IPS-15b (cell line): ENCODE data around the gene FAM53A.
"Not testable (repeated sequence)": the region's sequence is repeated elsewhere in the genome, so short reads cannot be mapped to it uniquely, and the experiment has no call there.

Experiments
- H3K27me3 ChIP-seq: one replicate; pipeline ENCODE4 v1.6.1; 2013; ENCODE audit warnings: low read length; ENCODE audit not compliant: control insufficient read depth, insufficient read depth
- H3K36me3 ChIP-seq: one replicate; pipeline ENCODE4 v1.6.1; 2013; ENCODE audit warnings: low read length; ENCODE audit not compliant: control insufficient read depth, insufficient read depth
- H3K4me1 ChIP-seq: one replicate; pipeline ENCODE4 v1.6.1; 2013; ENCODE audit warnings: mild to moderate bottlenecking, low read length; ENCODE audit not compliant: control insufficient read depth, insufficient read depth
- H3K4me3 ChIP-seq: one replicate; pipeline ENCODE4 v1.5.1; 2013; ENCODE audit warnings: low read depth, low read length
- H3K9ac ChIP-seq: one replicate; pipeline ENCODE4 v1.6.1; 2013; ENCODE audit warnings: low read depth, mild to moderate bottlenecking, low read length
- H3K9me3 ChIP-seq: one replicate; pipeline ENCODE4 v1.6.1; 2013; ENCODE audit warnings: mild to moderate bottlenecking, low read length; ENCODE audit not compliant: control insufficient read depth, insufficient read depth

FAM53A gene

GRCh38 chr4:1714303-1715001 lies 30.3 kb upstream of the FAM53A start:
- Histone ChIP-seq H3K27me3 (no peaks in the 10 kb centered on the region), H3K4me3 (no peak overlapping the region), H3K4me1 (no peaks in the 10 kb centered on the region), H3K9ac (no peak overlapping the region), H3K9me3 (no peaks in the 10 kb centered on the region), H3K36me3 (peaks cover 19% of the 10 kb centered on the region)

- H3K36me3 ChIP-seq, result peaks cover 16% of the 10 kb centered on the region
- no peaks in the 10 kb centered on the region for H3K9me3 ChIP-seq
- H3K4me1 ChIP-seq, result no peaks in the 10 kb centered on the region
- no peaks in the 10 kb centered on the region for H3K27me3 ChIP-seq
- H3K9ac ChIP-seq, result peak overlapping the region; percentile 73
- H3K4me3 ChIP-seq, result peak overlapping the region; percentile 71
Observed at GRCh38 chr4:1713003-1713851, 29.1 kb upstream of the FAM53A start.

- H3K4me3 ChIP-seq, result peak within 1 kb of the TSS; percentile 71
- no peaks in the 10 kb centered on the region for H3K27me3 ChIP-seq
- peaks cover 10% of the 10 kb centered on the region for H3K36me3 ChIP-seq
- no peaks in the 10 kb centered on the region for H3K9me3 ChIP-seq
- peak within 1 kb of the TSS; percentile 83 for H3K9ac ChIP-seq
- no peaks in the 10 kb centered on the region for H3K4me1 ChIP-seq
Observed at GRCh38 chr4:1712216-1713002, 28.3 kb upstream of the FAM53A start, which contains the start of gene SLBP. SLBP (minus strand) TSS chr4:1712319; CDS start chr4:1712188, 131 bp downstream.

DNA sequence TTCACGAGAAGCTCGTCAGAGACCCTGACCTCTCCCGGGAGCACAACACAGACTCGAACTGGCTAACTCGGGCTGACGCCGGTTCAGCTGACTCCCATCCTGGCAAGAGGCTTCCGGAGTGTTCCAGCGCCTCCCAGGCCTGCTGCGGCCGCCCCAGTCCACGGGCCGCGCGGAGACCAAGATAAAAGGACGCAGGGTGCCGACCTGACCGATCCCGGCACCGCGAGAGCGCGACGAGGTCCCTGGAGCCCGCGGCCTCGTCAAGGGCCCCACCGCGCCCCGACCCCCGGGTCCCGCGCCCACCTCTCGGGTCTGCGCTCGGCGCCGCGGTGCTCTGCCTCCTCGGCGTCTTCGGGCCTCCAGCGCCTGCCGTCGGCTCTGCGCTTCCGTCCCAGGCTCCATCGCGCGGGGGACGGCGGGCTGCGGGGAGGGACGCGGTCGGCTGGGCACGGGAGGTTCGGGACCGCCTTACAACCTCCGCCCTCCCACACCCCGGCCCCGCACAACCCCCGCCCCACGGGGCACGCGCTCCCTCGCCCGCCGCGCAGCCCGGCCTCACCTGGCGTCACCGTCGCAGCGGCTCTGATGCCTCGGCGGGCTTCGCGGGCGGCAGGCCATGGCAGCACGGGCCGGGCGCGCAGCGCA lies 27.6 kb upstream of the FAM53A start:
- H3K9me3 ChIP-seq, result no peaks in the 10 kb centered on the region
- H3K27me3 ChIP-seq, result no peaks in the 10 kb centered on the region
- no peaks in the 10 kb centered on the region for H3K4me1 ChIP-seq
- H3K4me3 ChIP-seq, result peak overlapping the region; percentile 71
- peaks cover 3% of the 10 kb centered on the region for H3K36me3 ChIP-seq
- peak overlapping the region; percentile 83 for H3K9ac ChIP-seq

DNA sequence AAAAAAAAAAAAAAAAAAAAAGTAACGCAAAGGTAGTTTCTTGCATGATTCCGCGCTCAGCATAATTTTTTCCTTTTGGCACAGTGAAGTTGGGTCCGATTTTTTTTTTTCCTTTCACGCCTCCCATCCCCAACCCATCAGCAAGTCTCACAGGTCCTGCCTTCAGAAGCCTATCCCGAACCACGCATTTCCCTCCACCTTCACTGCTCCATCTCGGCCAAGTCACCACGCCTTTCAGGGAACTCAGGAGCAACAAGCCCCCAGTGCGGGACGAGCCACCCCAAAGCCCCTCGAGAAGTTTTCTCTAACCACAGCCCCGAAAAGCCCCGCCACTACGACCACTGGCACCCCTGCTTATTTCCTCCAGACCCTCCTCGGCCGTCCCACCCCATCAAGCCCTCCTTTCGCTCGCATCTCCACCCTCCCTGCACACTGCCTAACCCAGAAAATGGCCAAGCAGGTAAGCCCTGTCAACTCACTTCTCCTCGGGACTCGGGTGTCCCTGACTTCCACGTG lies 27.0 kb upstream of the FAM53A start:
- H3K36me3 ChIP-seq, result peaks cover 3% of the 10 kb centered on the region

GRCh38 chr4:1708581-1708980 lies 24.5 kb upstream of the FAM53A start:
- peaks cover 3% of the 10 kb centered on the region for H3K36me3 ChIP-seq
- H3K4me1 ChIP-seq, result no peaks in the 10 kb centered on the region
- H3K9ac ChIP-seq, result no peak overlapping the region
- no peaks in the 10 kb centered on the region for H3K27me3 ChIP-seq
- no peak overlapping the region for H3K4me3 ChIP-seq
- H3K9me3 ChIP-seq, result no peaks in the 10 kb centered on the region

More for the DNA sequence above, 27.0 kb upstream of the FAM53A start:
- H3K4me1 ChIP-seq, result no peaks in the 10 kb centered on the region
- H3K9me3 ChIP-seq, result no peaks in the 10 kb centered on the region
- no peaks in the 10 kb centered on the region for H3K27me3 ChIP-seq
- H3K4me3 ChIP-seq, result peak overlapping the region; percentile 71
- H3K9ac ChIP-seq, result peak overlapping the region; percentile 83

GRCh38 chr4:1706358-1706757 lies 22.2 kb upstream of the FAM53A start:
- no peaks in the 10 kb centered on the region for H3K9me3 ChIP-seq
- no peak overlapping the region for H3K4me3 ChIP-seq
- H3K4me1 ChIP-seq, result no peaks in the 10 kb centered on the region
- no peaks in the 10 kb centered on the region for H3K27me3 ChIP-seq
- no peak overlapping the region for H3K9ac ChIP-seq
- H3K36me3 ChIP-seq, result peaks cover 7% of the 10 kb centered on the region

GRCh38 chr4:1705732-1706131 lies 21.6 kb upstream of the FAM53A start:
- no peak overlapping the region for H3K9ac ChIP-seq
- H3K27me3 ChIP-seq, result no peaks in the 10 kb centered on the region
- H3K36me3 ChIP-seq, result peaks cover 6% of the 10 kb centered on the region
- no peaks in the 10 kb centered on the region for H3K9me3 ChIP-seq
- H3K4me3 ChIP-seq, result no peak overlapping the region
- H3K4me1 ChIP-seq, result no peaks in the 10 kb centered on the region

- no peak overlapping the region for H3K4me3 ChIP-seq
- no peaks in the 10 kb centered on the region for H3K9me3 ChIP-seq
- no peaks in the 10 kb centered on the region for H3K4me1 ChIP-seq
- H3K27me3 ChIP-seq, result no peaks in the 10 kb centered on the region
- H3K36me3 ChIP-seq, result peaks cover 11% of the 10 kb centered on the region
- no peak overlapping the region for H3K9ac ChIP-seq
Observed at GRCh38 chr4:1703867-1704266, 19.8 kb upstream of the FAM53A start.

GRCh38 chr4:1701671-1702070 lies 17.6 kb upstream of the FAM53A start:
- not testable (repeated sequence) for H3K4me3 ChIP-seq, H3K4me1 ChIP-seq, H3K27me3 ChIP-seq, H3K9me3 ChIP-seq, H3K9ac ChIP-seq
- H3K36me3 ChIP-seq, result peaks cover 23% of the 10 kb centered on the region

- Histone ChIP-seq H3K9ac (no peak overlapping the region), H3K9me3 (no peaks in the 10 kb centered on the region)
Observed at GRCh38 chr4:1695913-1696312, 11.8 kb upstream of the FAM53A start.

More at GRCh38 chr4:1695913-1696312, 11.8 kb upstream of the FAM53A start:
- Histone ChIP-seq H3K36me3 (peaks cover 42% of the 10 kb centered on the region), H3K27me3 (no peaks in the 10 kb centered on the region), H3K4me3 (no peak overlapping the region), H3K4me1 (no peaks in the 10 kb centered on the region)
